Kidney (tissue), 14 donors: ENCODE measurements around the gene ZNF277. TPM values are rescaled to one million over a fixed set of nuclear protein-coding genes. Genes with fewer than 3 reads are reported as not detected.

ENCODE experiments used
- DNase-seq, 5 donors: peaks; one replicate each; pipeline ENCODE4 v3.0.0-alpha.2; 2013 to 2020
- FAIRE-seq: peaks from 2 replicates; lab custom pipeline; 2012; peaks lifted over from hg19 to GRCh38; lab: Jason Lieb, UNC
- H3K27ac ChIP-seq, 2 donors: one replicate each; pipeline ENCODE4 v1.7.0; 2013; ENCODE audit warnings: low read depth in 2 of 2, low read length in 2 of 2, inconsistent platforms in 1 of 2
- H3K27me3 ChIP-seq: one replicate; pipeline ENCODE4 v1.7.1; 2013; ENCODE audit warnings: low read length, inconsistent platforms; ENCODE audit not compliant: control insufficient read depth, insufficient read depth
- H3K36me3 ChIP-seq, 3 donors: one replicate each; pipeline versions ENCODE4 v1.7.0 to v1.7.1; 2013; ENCODE audit warnings: low read length in 3 of 3, control low read depth in 1 of 3, inconsistent platforms in 1 of 3; ENCODE audit not compliant: insufficient read depth in 3 of 3, control insufficient read depth in 2 of 3
- H3K4me1 ChIP-seq, 3 donors: one replicate each; pipeline versions ENCODE4 v1.7.0 to v1.7.1; 2013; ENCODE audit warnings: low read length in 3 of 3, inconsistent platforms in 1 of 3, low read depth in 1 of 3; ENCODE audit not compliant: control insufficient read depth in 2 of 3, insufficient read depth in 2 of 3
- H3K4me3 ChIP-seq, 3 donors: one replicate each; pipeline versions ENCODE4 v1.7.0 to v1.8.1; 2013; ENCODE audit warnings: low read length in 3 of 3, control low read depth in 1 of 3, inconsistent platforms in 1 of 3
- H3K9ac ChIP-seq, 3 donors: one replicate each; pipeline versions ENCODE4 v1.7.0 to v1.7.1; 2013; ENCODE audit warnings: low read length in 3 of 3, control low read depth in 1 of 3, inconsistent platforms in 1 of 3
- H3K9me3 ChIP-seq, 3 donors: one replicate each; pipeline versions ENCODE4 v1.7.0 to v1.7.1; 2013; ENCODE audit warnings: low read length in 3 of 3, control low read depth in 1 of 3, inconsistent platforms in 1 of 3; ENCODE audit not compliant: control insufficient read depth in 2 of 3, insufficient read depth in 1 of 3
- intact Hi-C: fragments of 100-400 bp; cut with DNase I; formaldehyde crosslinking; loops from one replicate; pipeline ENCODE4 v1.11.1; 2022
- polyA plus RNA-seq: library from polyadenylated mRNA; stranded (reverse); fragments of 350-450 nt; fragmentation: Illumina TruSeq; extraction: RNeasy Lipid Tissue Mini Kit (QIAGEN cat#74804); gene quantifications from one replicate; pipeline ENCODE4 v1.2.3, GENCODE V29; 2014; ENCODE audit warnings: low read depth, low replicate concordance; ENCODE audit not compliant: insufficient read depth
- total RNA-seq: library from RNA; stranded (reverse); fragmentation: NEBNext Ultra II Directional; extraction: Animal tissue kit (Norgen Biotek cat#: 25700); gene quantifications from one replicate; pipeline ENCODE4 v1.2.1, GENCODE V29; 2021
- TF ChIP-seq, protein P1 (sequence below): IDR thresholded peaks from 3 replicates; pipeline ENCODE4 v1.5.1; 2012; ENCODE audit warnings: mild to moderate bottlenecking, moderate library complexity, borderline replicate concordance; ENCODE audit not compliant: insufficient read depth; ENCODE audit errors: extremely low read depth
- donor health status: control.
- donor health status: control.
- donor health status: control.
- donor health status: control.
- donor health status: control.
- donor health status: DM: yes; HTN: yes; CAD: no.
- donor health status: Normal renal cell carcinoma (clear cell type).

Gene ZNF277
- total and polyA plus RNA-seq, 2 donors from 2014 or later = 18.7 to 25.0 TPM

DNA sequence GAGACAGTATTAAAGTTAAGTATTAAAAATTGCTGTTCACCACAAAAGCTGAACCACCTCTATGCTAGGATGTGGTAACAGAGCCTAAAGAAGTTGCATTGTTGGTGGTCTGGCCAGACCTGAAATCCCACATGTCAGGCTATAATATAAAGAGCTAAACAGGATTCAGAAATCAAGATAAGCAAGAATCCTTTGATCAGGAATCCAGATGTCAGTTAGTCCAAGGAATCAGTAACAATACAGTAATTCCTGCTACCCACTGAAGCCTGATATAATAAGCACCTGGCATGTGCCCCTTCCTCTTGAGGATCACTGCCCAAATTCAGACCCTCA lies 48.9 kb downstream of the ZNF277 start:
- H3K27ac ChIP-seq = no peak overlapping the region
- H3K9ac ChIP-seq = no peak overlapping the region
- TF ChIP-seq, protein P1, sequence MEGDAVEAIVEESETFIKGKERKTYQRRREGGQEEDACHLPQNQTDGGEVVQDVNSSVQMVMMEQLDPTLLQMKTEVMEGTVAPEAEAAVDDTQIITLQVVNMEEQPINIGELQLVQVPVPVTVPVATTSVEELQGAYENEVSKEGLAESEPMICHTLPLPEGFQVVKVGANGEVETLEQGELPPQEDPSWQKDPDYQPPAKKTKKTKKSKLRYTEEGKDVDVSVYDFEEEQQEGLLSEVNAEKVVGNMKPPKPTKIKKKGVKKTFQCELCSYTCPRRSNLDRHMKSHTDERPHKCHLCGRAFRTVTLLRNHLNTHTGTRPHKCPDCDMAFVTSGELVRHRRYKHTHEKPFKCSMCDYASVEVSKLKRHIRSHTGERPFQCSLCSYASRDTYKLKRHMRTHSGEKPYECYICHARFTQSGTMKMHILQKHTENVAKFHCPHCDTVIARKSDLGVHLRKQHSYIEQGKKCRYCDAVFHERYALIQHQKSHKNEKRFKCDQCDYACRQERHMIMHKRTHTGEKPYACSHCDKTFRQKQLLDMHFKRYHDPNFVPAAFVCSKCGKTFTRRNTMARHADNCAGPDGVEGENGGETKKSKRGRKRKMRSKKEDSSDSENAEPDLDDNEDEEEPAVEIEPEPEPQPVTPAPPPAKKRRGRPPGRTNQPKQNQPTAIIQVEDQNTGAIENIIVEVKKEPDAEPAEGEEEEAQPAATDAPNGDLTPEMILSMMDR = no peak
- DNase-seq (peak in 3 of 5 donors; percentile 17 to 50 (median 44)), FAIRE-seq (no peak)
- intact Hi-C loops = no loop called here
- H3K4me1 ChIP-seq = peaks cover 0 to 4% (median 0%) of the 10 kb centered on the region in 3 donors
- no peaks in the 10 kb centered on the region for H3K9me3 ChIP-seq
- no peaks in the 10 kb centered on the region for H3K27me3 ChIP-seq
- no peaks in the 10 kb centered on the region for H3K36me3 ChIP-seq
- H3K4me3 ChIP-seq = no peak overlapping the region

DNA sequence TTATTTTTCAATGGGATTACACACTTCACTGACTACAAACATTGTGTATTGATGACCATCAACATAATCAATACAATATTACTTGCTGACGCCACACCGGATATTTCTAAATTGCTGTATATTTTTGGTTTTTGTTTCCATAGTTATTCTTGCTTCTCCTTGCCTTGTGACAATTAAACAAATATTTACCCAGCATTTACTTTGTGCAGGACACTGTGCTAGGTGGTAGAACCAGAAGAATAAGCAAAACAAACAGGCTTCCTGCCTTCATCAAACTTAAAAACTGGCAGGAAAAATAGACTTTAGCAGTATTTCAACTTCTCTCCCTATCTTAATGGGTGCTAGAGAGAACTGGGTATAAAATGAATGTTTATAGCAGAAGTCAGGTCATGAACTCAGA lies 50.6 kb downstream of the ZNF277 start:
- H3K4me3 ChIP-seq = no peak overlapping the region
- no peak overlapping the region for H3K9ac ChIP-seq
- FAIRE-seq = no peak
- H3K4me1 ChIP-seq = peaks cover 0 to 4% (median 0%) of the 10 kb centered on the region in 3 donors
- no peaks in the 10 kb centered on the region for H3K27me3 ChIP-seq
- TF ChIP-seq, protein P1 = no peak
- intact Hi-C loops = no loop called here
- no peaks in the 10 kb centered on the region for H3K36me3 ChIP-seq
- DNase-seq = no peak
- H3K27ac ChIP-seq = no peak overlapping the region
- H3K9me3 ChIP-seq = no peaks in the 10 kb centered on the region

DNA sequence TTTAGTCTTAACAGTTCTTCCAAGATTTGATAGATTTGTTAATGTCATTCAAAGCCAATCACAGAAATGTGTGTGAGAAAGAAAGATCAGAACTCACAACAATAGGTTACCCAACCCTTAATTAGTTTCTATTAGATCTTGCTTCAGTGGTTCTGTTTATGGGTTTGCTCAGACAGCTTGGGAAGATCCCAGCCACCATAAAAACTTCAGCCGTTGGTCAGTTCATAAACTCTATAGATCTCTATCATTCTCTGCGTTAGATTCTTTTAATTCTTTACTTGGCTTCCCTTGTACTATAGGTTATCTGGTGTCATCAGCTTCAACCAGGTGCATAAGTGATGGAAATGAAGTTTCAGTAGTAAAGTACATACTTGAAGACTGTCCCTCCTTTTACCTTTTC lies 54.4 kb downstream of the ZNF277 start:
- Histone ChIP-seq H3K27me3 (no peaks in the 10 kb centered on the region), H3K4me1 (peaks cover 0 to 5% (median 0%) of the 10 kb centered on the region in 3 donors), H3K27ac (no peak overlapping the region), H3K36me3 (no peaks in the 10 kb centered on the region), H3K9me3 (no peaks in the 10 kb centered on the region), H3K4me3 (no peak overlapping the region), H3K9ac (no peak overlapping the region)
- no peak for DNase-seq
- intact Hi-C loops = no loop called here
- no peak for FAIRE-seq
- TF ChIP-seq, protein P1 = no peak

DNA sequence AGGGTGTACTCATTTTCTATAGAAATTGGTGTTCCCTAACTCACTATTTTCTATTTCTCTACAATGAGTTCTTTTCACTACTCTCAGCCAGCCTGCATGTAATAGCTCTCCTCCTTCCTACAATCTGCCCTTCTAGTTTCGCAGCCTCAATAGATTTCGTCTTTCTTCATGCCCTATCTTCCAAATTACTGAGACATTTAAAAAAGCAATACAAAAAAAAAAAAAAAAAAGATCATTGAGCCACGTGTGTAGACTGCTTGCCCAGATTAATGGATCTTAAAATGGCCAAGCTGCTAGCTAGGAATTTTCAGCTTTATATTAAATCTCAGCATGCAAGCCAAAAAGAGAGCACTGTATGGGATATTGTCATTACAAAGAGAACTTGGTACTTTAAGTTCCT lies 55.5 kb downstream of the ZNF277 start:
- DNase-seq (no peak), FAIRE-seq (no peak)
- no peaks in the 10 kb centered on the region for H3K36me3 ChIP-seq
- H3K4me3 ChIP-seq = no peak overlapping the region
- peaks cover 0 to 5% (median 0%) of the 10 kb centered on the region in 3 donors for H3K4me1 ChIP-seq
- intact Hi-C loops = no loop called here
- TF ChIP-seq, protein P1 = no peak
- H3K9me3 ChIP-seq = no peaks in the 10 kb centered on the region
- H3K9ac ChIP-seq = no peak overlapping the region
- no peaks in the 10 kb centered on the region for H3K27me3 ChIP-seq
- no peak overlapping the region for H3K27ac ChIP-seq
